Adipocyte (in vitro differentiated cells): Measurements from ENCODE around the gene CAST.
A peak's percentile ranks its signal among the peaks of the same experiment; 100 is the strongest.

Experiments used
- DNase-seq: peaks from one replicate; pipeline ENCODE4 v3.0.0-alpha.2; 2015; ENCODE audit warnings: low read depth
- H3K27me3 ChIP-seq: replicated peaks from 2 replicates; pipeline ENCODE4 v1.7.0; 2013; ENCODE audit warnings: mild to moderate bottlenecking, low read length, moderate library complexity; ENCODE audit not compliant: control insufficient read depth, insufficient read depth
- H3K36me3 ChIP-seq: 2 replicates; pipeline ENCODE4 v1.7.0; 2013; ENCODE audit warnings: low read length, mild to moderate bottlenecking, moderate library complexity; ENCODE audit not compliant: control insufficient read depth, insufficient read depth, severe bottlenecking
- H3K4me1 ChIP-seq: 2 replicates; pipeline ENCODE4 v1.7.0; 2013; ENCODE audit warnings: mild to moderate bottlenecking, low read length, moderate library complexity; ENCODE audit not compliant: control insufficient read depth, insufficient read depth
- H3K4me3 ChIP-seq: 2 replicates; pipeline ENCODE4 v1.7.0; 2013; ENCODE audit warnings: mild to moderate bottlenecking, low read length, moderate library complexity
- H3K9ac ChIP-seq: 2 replicates; pipeline ENCODE4 v1.7.0; 2013; ENCODE audit warnings: mild to moderate bottlenecking, low read length, moderate library complexity
- H3K9me3 ChIP-seq: 2 replicates; pipeline ENCODE4 v1.7.0; 2013; ENCODE audit warnings: mild to moderate bottlenecking, low read length, moderate library complexity; ENCODE audit not compliant: control insufficient read depth

Gene CAST

GRCh38 chr5:96812851-96813250 lies 150.7 kb downstream of the CAST start:
- Histone ChIP-seq H3K27me3 (no peaks in the 10 kb centered on the region), H3K4me1 (peaks cover 8% of the 10 kb centered on the region), H3K36me3 (no peaks in the 10 kb centered on the region), H3K4me3 (no peak overlapping the region), H3K9me3 (no peaks in the 10 kb centered on the region), H3K9ac (no peak overlapping the region)
- DNase-seq, result no peak

DNA sequence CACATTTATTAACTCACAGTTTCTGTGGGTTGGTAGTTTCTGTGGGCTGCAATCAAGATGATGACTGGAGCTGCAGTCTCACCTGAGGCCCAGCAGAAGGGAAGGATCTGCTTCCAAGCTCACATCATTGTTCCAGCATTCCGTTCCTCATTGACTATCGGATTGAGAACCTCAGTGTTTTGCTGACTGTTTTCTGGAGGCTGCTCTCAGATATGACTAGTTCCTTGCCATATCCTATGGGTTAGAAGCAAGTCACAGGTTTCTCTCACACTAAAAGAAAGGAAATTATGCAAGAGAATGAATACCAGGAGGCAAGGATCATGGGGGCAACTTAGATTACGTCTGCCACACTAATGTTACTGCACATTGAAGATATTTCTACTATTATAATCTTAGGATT lies 151.9 kb downstream of the CAST start:
- H3K4me3 ChIP-seq, result no peak overlapping the region
- H3K27me3 ChIP-seq, result no peaks in the 10 kb centered on the region
- H3K36me3 ChIP-seq, result no peaks in the 10 kb centered on the region
- H3K4me1 ChIP-seq, result peaks cover 11% of the 10 kb centered on the region
- H3K9ac ChIP-seq, result no peak overlapping the region
- H3K9me3 ChIP-seq, result no peaks in the 10 kb centered on the region
- DNase-seq, result no peak

GRCh38 chr5:96816411-96816939 lies 154.3 kb downstream of the CAST start:
- no peak for DNase-seq
- H3K9ac ChIP-seq, result no peak overlapping the region

GRCh38 chr5:96816991-96817390 lies 154.8 kb downstream of the CAST start:
- no peaks in the 10 kb centered on the region for H3K27me3 ChIP-seq
- H3K9me3 ChIP-seq, result no peaks in the 10 kb centered on the region
- H3K4me3 ChIP-seq, result no peak overlapping the region
- H3K36me3 ChIP-seq, result no peaks in the 10 kb centered on the region
- no peak for DNase-seq
- H3K4me1 ChIP-seq, result peaks cover 11% of the 10 kb centered on the region
- H3K9ac ChIP-seq, result no peak overlapping the region

More at GRCh38 chr5:96816411-96816939, 154.3 kb downstream of the CAST start:
- Histone ChIP-seq H3K27me3 (no peaks in the 10 kb centered on the region), H3K4me3 (no peak overlapping the region), H3K36me3 (no peaks in the 10 kb centered on the region), H3K9me3 (no peaks in the 10 kb centered on the region), H3K4me1 (peaks cover 11% of the 10 kb centered on the region)

GRCh38 chr5:96817506-96817905 lies 155.3 kb downstream of the CAST start:
- H3K27me3 ChIP-seq, result no peaks in the 10 kb centered on the region
- H3K36me3 ChIP-seq, result no peaks in the 10 kb centered on the region
- H3K4me3 ChIP-seq, result no peak overlapping the region
- no peak overlapping the region for H3K9ac ChIP-seq
- H3K4me1 ChIP-seq, result peaks cover 11% of the 10 kb centered on the region
- no peaks in the 10 kb centered on the region for H3K9me3 ChIP-seq
- no peak for DNase-seq

- no peaks in the 10 kb centered on the region for H3K36me3 ChIP-seq
- no peaks in the 10 kb centered on the region for H3K9me3 ChIP-seq
- no peaks in the 10 kb centered on the region for H3K27me3 ChIP-seq
- H3K4me3 ChIP-seq, result no peak overlapping the region
- no peak for DNase-seq
- H3K9ac ChIP-seq, result no peak overlapping the region
- peaks cover 11% of the 10 kb centered on the region for H3K4me1 ChIP-seq
These were observed 156.1 kb downstream of the CAST start for GRCh38 chr5:96818125-96818788.

DNA sequence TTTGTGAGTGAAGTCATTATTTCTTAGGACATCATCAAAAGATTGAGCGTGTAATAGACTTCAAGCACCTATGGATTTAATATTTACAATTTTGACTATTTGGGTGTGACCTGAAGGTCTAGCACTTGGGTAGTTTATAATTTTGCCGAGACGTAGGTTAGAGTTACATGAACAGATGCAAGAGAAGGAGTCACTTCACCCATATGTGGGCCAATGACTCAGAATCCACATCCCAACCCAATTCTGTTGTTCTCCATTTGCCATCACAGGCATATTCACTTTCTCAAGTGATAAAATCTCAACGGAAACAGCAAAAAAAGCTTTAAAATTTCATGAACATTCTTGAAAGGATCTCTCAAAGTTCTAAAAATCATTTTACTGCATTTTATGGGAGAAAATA lies 157.6 kb downstream of the CAST start:
- H3K4me1 ChIP-seq, result peaks cover 21% of the 10 kb centered on the region
- no peaks in the 10 kb centered on the region for H3K36me3 ChIP-seq
- H3K27me3 ChIP-seq, result no peaks in the 10 kb centered on the region
- no peak overlapping the region for H3K9ac ChIP-seq
- no peaks in the 10 kb centered on the region for H3K9me3 ChIP-seq
- DNase-seq, result no peak
- H3K4me3 ChIP-seq, result no peak overlapping the region

DNA sequence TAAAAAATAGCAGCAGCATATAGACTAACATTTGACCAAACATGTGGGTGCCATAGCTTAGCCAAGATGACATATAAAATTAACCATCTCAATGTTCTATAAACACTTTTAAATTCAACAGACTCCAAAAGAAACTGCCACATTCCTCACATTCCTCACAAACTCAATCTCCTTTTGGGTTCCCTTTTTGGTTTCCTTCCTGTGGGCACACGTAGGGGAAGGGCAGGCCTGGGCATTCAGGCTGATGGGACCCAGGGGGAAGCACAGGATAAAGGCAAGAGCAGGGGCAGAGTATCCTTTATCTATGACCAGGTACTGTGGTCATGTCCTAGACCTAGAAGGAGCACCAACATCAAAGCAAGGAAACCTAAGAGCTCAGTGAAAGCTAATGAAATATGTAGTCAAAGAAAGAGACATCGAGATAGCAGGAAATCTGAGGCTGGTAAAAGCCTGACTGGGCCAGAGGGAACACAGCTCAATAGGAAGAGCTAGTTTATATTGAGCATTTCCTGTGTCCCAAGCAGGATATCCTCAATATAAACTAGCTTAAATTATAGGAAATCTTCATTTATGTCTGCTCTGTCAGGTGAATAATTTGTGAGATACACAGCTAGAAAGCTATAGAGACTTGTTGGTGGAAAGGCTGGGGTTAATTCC lies 159.2 kb downstream of the CAST start:
- no peak for DNase-seq
- no peak overlapping the region for H3K9ac ChIP-seq
- no peaks in the 10 kb centered on the region for H3K9me3 ChIP-seq
- H3K4me3 ChIP-seq, result no peak overlapping the region
- no peaks in the 10 kb centered on the region for H3K36me3 ChIP-seq
- H3K4me1 ChIP-seq, result peaks cover 21% of the 10 kb centered on the region
- H3K27me3 ChIP-seq, result no peaks in the 10 kb centered on the region

DNA sequence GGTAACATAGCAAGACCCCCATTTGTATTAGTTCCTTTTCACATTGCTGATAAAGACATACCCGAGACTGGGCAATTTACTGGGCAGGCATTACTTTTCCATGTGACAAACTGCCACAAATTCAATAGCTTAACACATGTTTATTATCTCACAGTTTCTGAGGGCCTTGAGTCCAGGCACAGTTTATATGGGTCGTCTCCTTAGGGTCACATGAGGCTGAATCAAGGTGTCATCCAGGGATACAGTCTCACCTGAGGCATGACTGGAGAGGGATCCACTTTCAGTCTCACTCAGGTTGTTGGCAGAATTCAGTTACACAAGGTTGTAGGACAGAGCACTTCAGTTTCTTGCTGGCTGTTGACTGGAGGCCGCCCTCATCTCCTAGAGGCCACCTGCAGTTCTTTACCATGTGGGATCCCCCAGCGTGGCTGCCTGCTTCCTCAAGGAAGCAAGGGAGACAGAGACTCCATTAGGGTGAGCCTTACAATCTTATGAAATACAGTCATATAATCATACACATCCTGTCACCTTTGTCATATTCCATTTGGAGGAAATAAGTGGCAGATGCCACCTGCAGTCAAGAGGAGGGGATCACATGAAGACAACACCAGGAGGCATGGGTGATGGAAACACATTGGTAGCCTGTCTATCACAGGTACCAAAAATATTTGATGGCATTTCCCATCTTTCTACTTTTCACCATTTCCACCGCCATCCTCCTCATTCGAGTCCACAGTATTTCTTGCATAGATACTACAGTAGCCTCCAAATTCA lies 160.7 kb downstream of the CAST start:
- no peaks in the 10 kb centered on the region for H3K9me3 ChIP-seq
- no peaks in the 10 kb centered on the region for H3K36me3 ChIP-seq
- peaks cover 13% of the 10 kb centered on the region for H3K4me1 ChIP-seq
- H3K9ac ChIP-seq, result no peak overlapping the region
- no peak overlapping the region for H3K4me3 ChIP-seq
- H3K27me3 ChIP-seq, result no peaks in the 10 kb centered on the region
- no peak for DNase-seq

- Histone ChIP-seq H3K4me1 (peaks cover 9% of the 10 kb centered on the region), H3K4me3 (no peak overlapping the region), H3K27me3 (no peaks in the 10 kb centered on the region), H3K36me3 (no peaks in the 10 kb centered on the region), H3K9ac (no peak overlapping the region), H3K9me3 (no peaks in the 10 kb centered on the region)
- peak; percentile 33 for DNase-seq
These were observed 161.8 kb downstream of the CAST start for GRCh38 chr5:96823900-96824380.
